Endothelial cell of umbilical vein (primary cell): ENCODE measurements around the gene PYCR2.

ENCODE experiments used
- CTCF ChIP-seq, 2 donors: IDR thresholded peaks; 1 replicate in 1 of 2; 2 replicates in 1 of 2; pipeline ENCODE4 v1.5.1; 2011; ENCODE audit warnings: low read length in 2 of 2, mild to moderate bottlenecking in 2 of 2, moderate library complexity in 2 of 2, control low read depth in 1 of 2, inconsistent platforms in 1 of 2, low read depth in 1 of 2; ENCODE audit not compliant: insufficient read depth in 1 of 2; ENCODE audit errors: extremely low read depth in 1 of 2
- EZH2 ChIP-seq: IDR thresholded peaks from 2 replicates; pipeline ENCODE4 v1.6.1; 2012; ENCODE audit warnings: borderline replicate concordance, low read depth, mild to moderate bottlenecking, moderate library complexity, low read length, inconsistent platforms; ENCODE audit not compliant: severe bottlenecking
- JUN ChIP-seq: IDR thresholded peaks from 2 replicates; pipeline ENCODE4 v1.6.1; 2011; ENCODE audit warnings: borderline replicate concordance, low read depth; ENCODE audit not compliant: insufficient read length, insufficient read depth
- MYC ChIP-seq: IDR thresholded peaks from one replicate; pipeline ENCODE4 v1.6.1; 2011; ENCODE audit warnings: mild to moderate bottlenecking, low read depth, low read length
- POLR2AphosphoS5 ChIP-seq: IDR thresholded peaks from 2 replicates; pipeline ENCODE4 v1.6.1; 2012; ENCODE audit warnings: low read depth, mild to moderate bottlenecking, control low read depth, low read length, moderate library complexity; ENCODE audit not compliant: insufficient read depth

- TF ChIP-seq EZH2 (no peak), CTCF (IDR thresholded peaks at IDR 0.05; ENCODE audit: extremely low read depth in 1 of 2, insufficient read depth in 1 of 2, low read depth in 1 of 2, low read length in 2 of 2) (no peak), POLR2AphosphoS5 (no peak), JUN (no peak), MYC (no peak)
Measured at GRCh38 chr1:225870911-225871310, 53.1 kb downstream of the PYCR2 start.
